Mesenchymal stem cell (in vitro differentiated cells and primary cell): Measurements from ENCODE around the gene ZBTB24.

Source experiments
- DNase-seq: peaks from one replicate; pipeline ENCODE4 v3.0.0-alpha.2; 2013
- H2AFZ ChIP-seq: one replicate; pipeline ENCODE4 v1.6.1; 2013; ENCODE audit warnings: low read depth, mild to moderate bottlenecking, control low read depth, inconsistent platforms, low read length, moderate library complexity
- H2AK5ac ChIP-seq: 2 replicates; pipeline ENCODE4 v1.6.1; 2013; ENCODE audit warnings: low read length, moderate library complexity, mild to moderate bottlenecking, inconsistent platforms; ENCODE audit not compliant: severe bottlenecking
- H2BK120ac ChIP-seq: one replicate; pipeline ENCODE4 v1.6.1; 2013; ENCODE audit warnings: low read depth, mild to moderate bottlenecking, inconsistent platforms, low read length, moderate library complexity
- H2BK12ac ChIP-seq, 2 experiments: one replicate each; pipeline ENCODE4 v1.6.1; 2013; ENCODE audit warnings: inconsistent platforms in 2 of 2, low read length in 2 of 2, mild to moderate bottlenecking in 2 of 2, moderate library complexity in 2 of 2, control low read depth in 1 of 2
- H2BK15ac ChIP-seq: one replicate; pipeline ENCODE4 v1.6.1; 2013; ENCODE audit warnings: mild to moderate bottlenecking, low read depth, inconsistent platforms; ENCODE audit not compliant: poor library complexity, severe bottlenecking
- H2BK5ac ChIP-seq: 2 replicates; pipeline ENCODE4 v1.6.1; 2013; ENCODE audit warnings: low read depth, mild to moderate bottlenecking, low read length, control low read depth, inconsistent platforms; ENCODE audit not compliant: poor library complexity, severe bottlenecking
- H3K14ac ChIP-seq, 2 experiments: one replicate each; pipeline ENCODE4 v1.6.1; 2013; ENCODE audit warnings: inconsistent platforms in 2 of 2, low read length in 2 of 2, control low read depth in 1 of 2, mild to moderate bottlenecking in 1 of 2, moderate library complexity in 1 of 2
- H3K18ac ChIP-seq, 2 experiments: one replicate each; pipeline ENCODE4 v1.6.1; 2013; ENCODE audit warnings: inconsistent platforms in 2 of 2, low read length in 2 of 2, control low read depth in 1 of 2, low read depth in 1 of 2, mild to moderate bottlenecking in 1 of 2
- H3K23ac ChIP-seq, 2 experiments: one replicate each; pipeline ENCODE4 v1.6.1; 2013; ENCODE audit warnings: inconsistent platforms in 2 of 2, low read length in 2 of 2, mild to moderate bottlenecking in 2 of 2, moderate library complexity in 2 of 2, control low read depth in 1 of 2
- H3K27ac ChIP-seq: 2 replicates; pipeline ENCODE4 v1.5.1; 2013; ENCODE audit warnings: mild to moderate bottlenecking, moderate library complexity, low read length, control low read depth, inconsistent platforms; ENCODE audit not compliant: poor library complexity, severe bottlenecking
- H3K27me3 ChIP-seq, 2 experiments: 2 replicates each; pipeline versions ENCODE4 v1.6.1 to v1.7.0; 2013; ENCODE audit warnings: low read length in 2 of 2, mild to moderate bottlenecking in 2 of 2, moderate library complexity in 2 of 2, control low read depth in 1 of 2, inconsistent platforms in 1 of 2; ENCODE audit not compliant: control insufficient read depth in 1 of 2, insufficient read depth in 1 of 2
- H3K36me3 ChIP-seq, 2 experiments: 2 replicates each; pipeline versions ENCODE4 v1.6.1 to v1.7.0; 2013; ENCODE audit warnings: low read length in 2 of 2, control low read depth in 1 of 2, inconsistent platforms in 1 of 2, low read depth in 1 of 2, mild to moderate bottlenecking in 1 of 2; ENCODE audit not compliant: insufficient read depth in 2 of 2, control insufficient read depth in 1 of 2
- H3K4ac ChIP-seq, 2 experiments: one replicate each; pipeline ENCODE4 v1.6.1; 2013; ENCODE audit warnings: inconsistent platforms in 2 of 2, low read length in 2 of 2, mild to moderate bottlenecking in 2 of 2, moderate library complexity in 2 of 2, control low read depth in 1 of 2, low read depth in 1 of 2
- H3K4me1 ChIP-seq: 2 replicates; pipeline ENCODE4 v1.6.1; 2013; ENCODE audit warnings: low read depth, low read length, control low read depth; ENCODE audit not compliant: control insufficient read depth, insufficient read depth
- H3K4me2 ChIP-seq: 2 replicates; pipeline ENCODE4 v1.6.1; 2013; ENCODE audit warnings: low read length, mild to moderate bottlenecking, inconsistent platforms; ENCODE audit not compliant: poor library complexity, severe bottlenecking
- H3K4me3 ChIP-seq, 2 experiments: 2 replicates each; pipeline versions ENCODE4 v1.5.1 to v1.7.0; 2013; ENCODE audit warnings: low read length in 2 of 2, mild to moderate bottlenecking in 2 of 2, control low read depth in 1 of 2, low read depth in 1 of 2; ENCODE audit not compliant: insufficient read depth in 1 of 2
- H3K79me1 ChIP-seq: replicated peaks from 2 replicates; pipeline ENCODE4 v1.6.1; 2013; ENCODE audit warnings: mild to moderate bottlenecking, control low read depth, low read length, inconsistent platforms; ENCODE audit not compliant: poor library complexity, severe bottlenecking
- H3K9ac ChIP-seq: 2 replicates; pipeline ENCODE4 v1.7.0; 2013; ENCODE audit warnings: mild to moderate bottlenecking, low read length, moderate library complexity
- H3K9me3 ChIP-seq: 2 replicates; pipeline ENCODE4 v1.7.0; 2013; ENCODE audit warnings: mild to moderate bottlenecking, low read length; ENCODE audit not compliant: control insufficient read depth
- H4K8ac ChIP-seq: one replicate; pipeline ENCODE4 v1.6.1; 2013; ENCODE audit warnings: inconsistent platforms, mild to moderate bottlenecking, low read length, moderate library complexity
- H4K91ac ChIP-seq: one replicate; pipeline ENCODE4 v1.6.1; 2013; ENCODE audit warnings: mild to moderate bottlenecking, low read length, inconsistent platforms
- WGBS: methylation state at CpG from one replicate; pipeline ENCODE4 v1.1.7; 2013; ENCODE audit warnings: mixed read lengths; 5-methylcytosine and 5-hydroxymethylcytosine counted together

The ZBTB24 gene

GRCh38 chr6:109458774-109459531 is 24.1 kb downstream of the ZBTB24 start:
- peak overlapping the region in 1 of 2 experiments; percentile 56 for H3K23ac ChIP-seq
- no peak overlapping the region for H2BK15ac ChIP-seq
- H3K9me3 ChIP-seq, result no peaks in the 10 kb centered on the region
- H2BK120ac ChIP-seq, result no peak overlapping the region
- peak overlapping the region; percentile 8 for H4K91ac ChIP-seq
- H3K9ac ChIP-seq, result no peak overlapping the region
- H3K4me2 ChIP-seq, result no peak overlapping the region
- H2BK12ac ChIP-seq, result no peak overlapping the region
- peak overlapping the region; percentile 67 for H2AK5ac ChIP-seq
- DNase-seq, result no peak
- no peak overlapping the region for H3K14ac ChIP-seq
- H2AFZ ChIP-seq, result no peak overlapping the region
- H2BK5ac ChIP-seq, result no peak overlapping the region
- H3K4ac ChIP-seq, result no peak overlapping the region
- no peak overlapping the region for H3K4me3 ChIP-seq
- no peak overlapping the region for H3K27ac ChIP-seq
- 96% methylated on average over 4 of the region's 5 CpGs for WGBS
- no peak overlapping the region for H4K8ac ChIP-seq
- peaks cover 15% of the 10 kb centered on the region for H3K79me1 ChIP-seq
- peaks cover 4 to 31% of the 10 kb centered on the region in 2 experiments for H3K36me3 ChIP-seq
- no peaks in the 10 kb centered on the region for H3K27me3 ChIP-seq
- no peak overlapping the region for H3K18ac ChIP-seq
- peaks cover 16% of the 10 kb centered on the region for H3K4me1 ChIP-seq

GRCh38 chr6:109457562-109457996 is 25.4 kb downstream of the ZBTB24 start:
- H3K9ac ChIP-seq, result peak overlapping the region; percentile 86

GRCh38 chr6:109456710-109457561 is 26.1 kb downstream of the ZBTB24 start:
- Histone ChIP-seq H3K4me1 (peaks cover 20% of the 10 kb centered on the region), H3K4me2 (peak overlapping the region; percentile 98), H3K23ac (no peak overlapping the region), H3K18ac (no peak overlapping the region), H4K8ac (no peak overlapping the region), H4K91ac (no peak overlapping the region), H3K27me3 (no peaks in the 10 kb centered on the region), H3K27ac (no peak overlapping the region), H3K4me3 (peak overlapping the region in 1 of 2 experiments; percentile 95), H3K14ac (no peak overlapping the region), H3K36me3 (peaks cover 21 to 29% of the 10 kb centered on the region in 2 experiments), H3K9ac (peak overlapping the region; percentile 86), H3K79me1 (peaks cover 24% of the 10 kb centered on the region), H2BK120ac (no peak overlapping the region), H2AFZ (no peak overlapping the region), H3K4ac (no peak overlapping the region), H2BK12ac (no peak overlapping the region), H2AK5ac (no peak overlapping the region), H2BK5ac (no peak overlapping the region), H2BK15ac (no peak overlapping the region), H3K9me3 (no peaks in the 10 kb centered on the region)
- 86% methylated on average over 16 of the region's 16 CpGs for WGBS
- no peak for DNase-seq

More at GRCh38 chr6:109457562-109457996, 25.4 kb downstream of the ZBTB24 start:
- Histone ChIP-seq H3K4me1 (peaks cover 20% of the 10 kb centered on the region), H3K36me3 (peaks cover 15 to 29% of the 10 kb centered on the region in 2 experiments), H2AK5ac (no peak overlapping the region), H4K8ac (no peak overlapping the region), H2BK5ac (no peak overlapping the region), H3K18ac (no peak overlapping the region), H3K4me2 (no peak overlapping the region), H3K27me3 (no peaks in the 10 kb centered on the region), H2BK12ac (no peak overlapping the region), H3K4me3 (peak overlapping the region in 1 of 2 experiments; percentile 95), H2BK15ac (no peak overlapping the region), H3K27ac (no peak overlapping the region), H3K9me3 (no peaks in the 10 kb centered on the region), H2AFZ (no peak overlapping the region), H2BK120ac (no peak overlapping the region), H3K79me1 (peaks cover 23% of the 10 kb centered on the region), H3K14ac (no peak overlapping the region), H3K23ac (no peak overlapping the region), H4K91ac (no peak overlapping the region), H3K4ac (no peak overlapping the region)
- no peak for DNase-seq
- 91% methylated on average over 6 of the region's 6 CpGs for WGBS

GRCh38 chr6:109456111-109456583 is 26.9 kb downstream of the ZBTB24 start:
- Histone ChIP-seq H3K4me1 (peaks cover 20% of the 10 kb centered on the region), H3K14ac (peak overlapping the region in 1 of 2 experiments; percentile 53), H3K4me2 (peak overlapping the region; percentile 98), H3K79me1 (peaks cover 27% of the 10 kb centered on the region), H3K27me3 (no peaks in the 10 kb centered on the region), H2BK5ac (no peak overlapping the region), H3K23ac (peak overlapping the region in 1 of 2 experiments; percentile 2), H3K36me3 (peaks cover 28 to 29% of the 10 kb centered on the region in 2 experiments), H3K9ac (peak overlapping the region; percentile 86), H2AFZ (peak overlapping the region; percentile 96), H2BK15ac (peak overlapping the region; percentile 84), H4K8ac (peak overlapping the region; percentile 89), H3K27ac (no peak overlapping the region), H3K18ac (peak overlapping the region; percentile 87 to 90), H2BK12ac (peak overlapping the region; percentile 18 to 43), H2AK5ac (no peak overlapping the region), H4K91ac (peak overlapping the region; percentile 61), H2BK120ac (peak overlapping the region; percentile 57), H3K9me3 (no peaks in the 10 kb centered on the region), H3K4ac (peak overlapping the region; percentile 47 to 72), H3K4me3 (peak overlapping the region; percentile 95)
- no peak for DNase-seq
- 5% methylated on average over 38 of the region's 38 CpGs for WGBS
